Fibroblast of lung (primary cell): ENCODE results near the gene ARHGAP45. TPM values are rescaled to one million over a fixed set of nuclear protein-coding genes. Genes with fewer than 3 reads are reported as not detected.

Experiments
- DNase-seq, 2 donors: peaks; one replicate each; pipeline versions ENCODE4 v3.0.0 to v3.0.0-alpha.2; 2010; ENCODE audit warnings: low read depth in 2 of 2
- H2AFZ ChIP-seq: 2 replicates; pipeline ENCODE4 v1.5.1; 2012; ENCODE audit warnings: low read length, control low read depth, inconsistent platforms
- H3K27ac ChIP-seq: 2 replicates; pipeline ENCODE4 v1.5.1; 2011; ENCODE audit warnings: low read length, control low read depth; ENCODE audit not compliant: insufficient read depth
- H3K27me3 ChIP-seq: 2 replicates; pipeline ENCODE4 v1.5.1; 2011; ENCODE audit warnings: mild to moderate bottlenecking, low read length; ENCODE audit not compliant: control insufficient read depth, insufficient read depth
- H3K36me3 ChIP-seq: 2 replicates; pipeline ENCODE4 v1.5.1; 2011; ENCODE audit warnings: low read length; ENCODE audit not compliant: control insufficient read depth, insufficient read depth
- H3K4me1 ChIP-seq: 2 replicates; pipeline ENCODE4 v1.5.1; 2011; ENCODE audit warnings: low read length; ENCODE audit not compliant: control insufficient read depth, insufficient read depth; ENCODE audit errors: extremely low read depth
- H3K4me2 ChIP-seq: 2 replicates; pipeline ENCODE4 v1.5.1; 2011; ENCODE audit warnings: low read length, control low read depth; ENCODE audit not compliant: insufficient read depth; ENCODE audit errors: extremely low read depth
- H3K4me3 ChIP-seq, 4 experiments: fragments of 200-600 bp in 1 of 4; sonication (generic) in 1 of 4; replicated peaks in 1 of 4; 2 replicates each; pipeline ENCODE4 v1.5.1; 2011 to 2016; ENCODE audit warnings: low read length in 4 of 4, low read depth in 3 of 4, mild to moderate bottlenecking in 3 of 4, control low read depth in 2 of 4, inconsistent platforms in 1 of 4, mixed read lengths in 1 of 4; ENCODE audit not compliant: insufficient read depth in 1 of 4; ENCODE audit errors: control extremely low read depth in 1 of 4
- H3K79me2 ChIP-seq: 2 replicates; pipeline ENCODE4 v1.5.1; 2012; ENCODE audit warnings: mild to moderate bottlenecking, low read length, inconsistent platforms; ENCODE audit not compliant: control insufficient read depth, insufficient read depth
- H3K9ac ChIP-seq: 2 replicates; pipeline ENCODE4 v1.5.1; 2011; ENCODE audit warnings: mild to moderate bottlenecking, low read length, control low read depth; ENCODE audit not compliant: insufficient read depth
- H3K9me3 ChIP-seq: 2 replicates; pipeline ENCODE4 v1.5.1; 2012; ENCODE audit warnings: low read depth, low read length; ENCODE audit not compliant: control insufficient read depth, insufficient read depth
- H4K20me1 ChIP-seq: 2 replicates; pipeline ENCODE4 v1.5.1; 2011; ENCODE audit warnings: low read length; ENCODE audit not compliant: control insufficient read depth, insufficient read depth; ENCODE audit errors: extremely low read depth
- EZH2 ChIP-seq: IDR thresholded peaks from 2 replicates; pipeline ENCODE4 v1.5.1; 2012; ENCODE audit warnings: low read length, control low read depth, mild to moderate bottlenecking; ENCODE audit errors: missing control alignments
- polyA plus RNA-seq, 2 donors: library from polyadenylated mRNA; depleted of rRNA in 1 of 2; stranded (reverse) in 1 of 2; unstranded in 1 of 2; fragments of >200 nt; gene quantifications; 2 replicates each; pipeline ENCODE4 v1.2.1, GENCODE V29; 2011 to 2012; ENCODE audit warnings: missing spikeins in 1 of 2
- total RNA-seq: library from RNA; depleted of rRNA; stranded (reverse); fragments of >200 nt; gene quantifications from 2 replicates; pipeline ENCODE4 v1.2.1, GENCODE V29; 2014
- TF ChIP-seq, protein P1 (sequence below), 2 donors: IDR thresholded peaks in 1 of 2; conservative IDR thresholded peaks in 1 of 2; 1 replicate in 1 of 2; 2 replicates in 1 of 2; pipeline ENCODE4 v1.5.1; 2011 to 2012; ENCODE audit warnings: low read length in 2 of 2, control low read depth in 1 of 2, inconsistent platforms in 1 of 2, low read depth in 1 of 2, mild to moderate bottlenecking in 1 of 2

The ARHGAP45 gene
- total and polyA plus RNA-seq, 2 donors (not counting 1 experiment from before 2014, with no cell fraction given), result 0.42 to 1.8 TPM

DNA sequence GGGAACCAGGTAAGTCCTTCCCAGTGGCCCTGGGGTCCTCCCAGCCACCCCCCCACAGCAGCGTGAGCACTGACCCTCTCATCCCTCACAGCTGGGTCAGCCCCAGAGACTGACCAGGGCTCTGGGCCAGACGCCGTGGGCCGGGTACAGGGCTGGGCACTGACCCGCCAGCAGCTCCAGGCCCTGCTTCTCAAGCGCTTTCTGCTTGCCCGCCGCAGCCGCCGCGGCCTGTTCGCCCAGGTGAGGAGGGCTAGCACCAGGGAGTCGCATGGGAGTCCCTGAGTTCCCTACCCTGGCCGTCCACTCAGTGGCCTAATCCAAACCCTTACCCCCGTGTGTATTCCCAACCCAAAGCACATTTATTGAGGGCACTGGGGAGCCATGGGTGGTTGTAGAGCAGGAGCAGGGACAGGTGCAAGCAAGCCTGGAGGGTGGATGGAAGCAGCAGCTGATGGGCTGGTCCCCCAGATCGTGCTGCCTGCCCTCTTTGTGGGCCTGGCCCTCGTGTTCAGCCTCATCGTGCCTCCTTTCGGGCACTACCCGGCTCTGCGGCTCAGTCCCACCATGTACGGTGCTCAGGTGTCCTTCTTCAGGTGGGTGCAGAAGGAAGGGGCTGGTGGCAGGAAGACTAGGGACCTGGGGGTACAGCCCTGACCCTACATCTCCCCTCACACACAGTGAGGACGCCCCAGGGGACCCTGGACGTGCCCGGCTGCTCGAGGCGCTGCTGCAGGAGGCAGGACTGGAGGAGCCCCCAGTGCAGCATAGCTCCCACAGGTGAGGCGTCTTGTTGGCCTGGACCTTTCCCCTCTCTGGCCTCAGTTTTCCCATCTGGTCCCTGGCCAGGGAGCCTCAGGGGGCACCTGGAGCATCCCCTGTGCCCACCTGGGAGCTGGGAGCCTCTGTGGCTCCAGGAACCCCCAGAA is 12.6 kb upstream of the ARHGAP45 start:
- TF ChIP-seq, protein P1, sequence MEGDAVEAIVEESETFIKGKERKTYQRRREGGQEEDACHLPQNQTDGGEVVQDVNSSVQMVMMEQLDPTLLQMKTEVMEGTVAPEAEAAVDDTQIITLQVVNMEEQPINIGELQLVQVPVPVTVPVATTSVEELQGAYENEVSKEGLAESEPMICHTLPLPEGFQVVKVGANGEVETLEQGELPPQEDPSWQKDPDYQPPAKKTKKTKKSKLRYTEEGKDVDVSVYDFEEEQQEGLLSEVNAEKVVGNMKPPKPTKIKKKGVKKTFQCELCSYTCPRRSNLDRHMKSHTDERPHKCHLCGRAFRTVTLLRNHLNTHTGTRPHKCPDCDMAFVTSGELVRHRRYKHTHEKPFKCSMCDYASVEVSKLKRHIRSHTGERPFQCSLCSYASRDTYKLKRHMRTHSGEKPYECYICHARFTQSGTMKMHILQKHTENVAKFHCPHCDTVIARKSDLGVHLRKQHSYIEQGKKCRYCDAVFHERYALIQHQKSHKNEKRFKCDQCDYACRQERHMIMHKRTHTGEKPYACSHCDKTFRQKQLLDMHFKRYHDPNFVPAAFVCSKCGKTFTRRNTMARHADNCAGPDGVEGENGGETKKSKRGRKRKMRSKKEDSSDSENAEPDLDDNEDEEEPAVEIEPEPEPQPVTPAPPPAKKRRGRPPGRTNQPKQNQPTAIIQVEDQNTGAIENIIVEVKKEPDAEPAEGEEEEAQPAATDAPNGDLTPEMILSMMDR (conservative IDR thresholded peaks at IDR 0.05 in 1 of 2, IDR thresholded peaks at IDR 0.05 in 1 of 2; ENCODE audit: low read depth in 1 of 2, low read length in 2 of 2), result no peak
- TF ChIP-seq EZH2, result no peak

DNA sequence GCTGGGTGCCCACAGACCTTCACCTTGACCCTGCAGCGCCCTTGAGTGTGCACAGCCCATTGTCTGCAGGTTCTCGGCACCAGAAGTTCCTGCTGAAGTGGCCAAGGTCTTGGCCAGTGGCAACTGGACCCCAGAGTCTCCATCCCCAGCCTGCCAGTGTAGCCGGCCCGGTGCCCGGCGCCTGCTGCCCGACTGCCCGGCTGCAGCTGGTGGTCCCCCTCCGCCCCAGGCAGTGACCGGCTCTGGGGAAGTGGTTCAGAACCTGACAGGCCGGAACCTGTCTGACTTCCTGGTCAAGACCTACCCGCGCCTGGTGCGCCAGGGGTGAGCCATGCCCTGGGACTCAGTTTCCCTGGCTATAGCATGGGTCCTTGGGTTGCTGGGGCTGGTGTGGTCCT is 11.9 kb upstream of the ARHGAP45 start:
- DNase-seq, result no peak
- Histone ChIP-seq H3K36me3 (no peaks in the 10 kb centered on the region), H3K4me2 (no peak overlapping the region), H3K9me3 (peaks cover 5% of the 10 kb centered on the region), H3K9ac (no peak overlapping the region), H3K4me1 (no peaks in the 10 kb centered on the region), H3K79me2 (no peaks in the 10 kb centered on the region), H3K4me3 (no peak overlapping the region), H2AFZ (no peak overlapping the region), H4K20me1 (no peaks in the 10 kb centered on the region), H3K27ac (no peak overlapping the region), H3K27me3 (no peaks in the 10 kb centered on the region)
- no peak for TF ChIP-seq EZH2
- TF ChIP-seq, protein P1 (conservative IDR thresholded peaks at IDR 0.05 in 1 of 2, IDR thresholded peaks at IDR 0.05 in 1 of 2; ENCODE audit: low read depth in 1 of 2, low read length in 2 of 2), result no peak

More for the DNA sequence above, 12.6 kb upstream of the ARHGAP45 start:
- H3K79me2 ChIP-seq, result no peaks in the 10 kb centered on the region
- H3K4me1 ChIP-seq, result no peaks in the 10 kb centered on the region
- no peaks in the 10 kb centered on the region for H3K27me3 ChIP-seq
- no peak overlapping the region for H3K4me3 ChIP-seq
- no peaks in the 10 kb centered on the region for H3K36me3 ChIP-seq
- H3K4me2 ChIP-seq, result no peak overlapping the region
- no peak overlapping the region for H3K9ac ChIP-seq
- no peak overlapping the region for H2AFZ ChIP-seq
- no peak overlapping the region for H3K27ac ChIP-seq
- DNase-seq, result no peak
- H3K9me3 ChIP-seq, result peaks cover 5% of the 10 kb centered on the region
- H4K20me1 ChIP-seq, result no peaks in the 10 kb centered on the region

DNA sequence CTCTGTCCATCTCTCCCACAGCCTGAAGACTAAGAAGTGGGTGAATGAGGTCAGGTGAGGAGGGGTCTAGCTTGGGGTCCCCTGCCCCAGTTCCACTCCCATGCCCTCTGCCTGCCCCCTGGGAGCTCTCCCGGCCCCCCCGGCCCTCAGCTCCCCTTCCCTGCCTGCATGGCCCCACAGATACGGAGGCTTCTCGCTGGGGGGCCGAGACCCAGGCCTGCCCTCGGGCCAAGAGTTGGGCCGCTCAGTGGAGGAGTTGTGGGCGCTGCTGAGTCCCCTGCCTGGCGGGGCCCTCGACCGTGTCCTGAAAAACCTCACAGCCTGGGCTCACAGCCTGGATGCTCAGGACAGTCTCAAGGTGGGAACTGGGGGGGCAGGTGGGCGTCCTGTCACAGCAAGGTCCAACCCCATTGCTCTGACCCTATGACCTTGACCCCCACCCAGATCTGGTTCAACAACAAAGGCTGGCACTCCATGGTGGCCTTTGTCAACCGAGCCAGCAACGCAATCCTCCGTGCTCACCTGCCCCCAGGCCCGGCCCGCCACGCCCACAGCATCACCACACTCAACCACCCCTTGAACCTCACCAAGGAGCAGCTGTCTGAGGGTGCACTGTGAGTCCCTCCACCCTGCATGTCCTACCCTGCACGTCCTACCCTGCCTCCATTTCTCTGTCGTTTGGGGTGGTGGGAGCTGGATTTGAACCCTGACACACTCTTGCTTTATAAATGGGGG is 10.9 kb upstream of the ARHGAP45 start:
- TF ChIP-seq, protein P1 (conservative IDR thresholded peaks at IDR 0.05 in 1 of 2, IDR thresholded peaks at IDR 0.05 in 1 of 2; ENCODE audit: low read depth in 1 of 2, low read length in 2 of 2), result no peak
- TF ChIP-seq EZH2, result no peak
- no peak for DNase-seq
- peaks cover 5% of the 10 kb centered on the region for H3K9me3 ChIP-seq
- H4K20me1 ChIP-seq, result no peaks in the 10 kb centered on the region
- H3K79me2 ChIP-seq, result no peaks in the 10 kb centered on the region
- H3K9ac ChIP-seq, result no peak overlapping the region
- H3K4me3 ChIP-seq, result no peak overlapping the region
- H3K36me3 ChIP-seq, result no peaks in the 10 kb centered on the region
- no peak overlapping the region for H3K27ac ChIP-seq
- H3K27me3 ChIP-seq, result no peaks in the 10 kb centered on the region
- no peak overlapping the region for H2AFZ ChIP-seq
- no peaks in the 10 kb centered on the region for H3K4me1 ChIP-seq
- H3K4me2 ChIP-seq, result no peak overlapping the region
